ENCODE data around the gene ATP8B4.
A peak's percentile ranks its signal among the peaks of the same experiment; 100 is the strongest.
"Not testable (repeated sequence)": the region's sequence is repeated elsewhere in the genome, so short reads cannot be mapped to it uniquely, and the experiment has no call there.

ATP8B4 gene

GRCh38 chr15:50140098-50140497 is 21.1 kb upstream of the ATP8B4 start:
- no peak for DNase-seq

- DNase-seq: no peak
These were observed 19.4 kb upstream of the ATP8B4 start for GRCh38 chr15:50138391-50138790.

DNA sequence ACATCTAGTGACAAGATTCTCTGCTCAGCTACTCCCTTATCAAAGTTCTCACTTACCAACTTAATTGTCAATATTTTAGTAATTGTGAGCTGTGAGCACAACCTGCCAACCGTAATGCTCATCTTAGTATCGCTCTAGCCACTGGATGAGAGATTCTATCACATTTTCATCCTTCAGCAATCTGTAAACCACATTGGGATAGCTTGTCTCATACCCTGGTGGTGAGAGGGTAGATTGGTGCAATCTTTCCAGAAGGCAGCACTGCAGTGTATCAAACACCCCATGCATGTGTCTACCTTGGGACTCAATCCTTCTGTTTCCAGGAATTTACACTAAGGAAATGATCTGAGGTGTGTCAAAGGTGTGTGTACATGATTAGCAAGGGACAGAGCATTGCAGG is 18.9 kb upstream of the ATP8B4 start:
- no peak for DNase-seq

GRCh38 chr15:50137330-50137761 is 18.3 kb upstream of the ATP8B4 start:
- peak; percentile 66 for DNase-seq

DNA sequence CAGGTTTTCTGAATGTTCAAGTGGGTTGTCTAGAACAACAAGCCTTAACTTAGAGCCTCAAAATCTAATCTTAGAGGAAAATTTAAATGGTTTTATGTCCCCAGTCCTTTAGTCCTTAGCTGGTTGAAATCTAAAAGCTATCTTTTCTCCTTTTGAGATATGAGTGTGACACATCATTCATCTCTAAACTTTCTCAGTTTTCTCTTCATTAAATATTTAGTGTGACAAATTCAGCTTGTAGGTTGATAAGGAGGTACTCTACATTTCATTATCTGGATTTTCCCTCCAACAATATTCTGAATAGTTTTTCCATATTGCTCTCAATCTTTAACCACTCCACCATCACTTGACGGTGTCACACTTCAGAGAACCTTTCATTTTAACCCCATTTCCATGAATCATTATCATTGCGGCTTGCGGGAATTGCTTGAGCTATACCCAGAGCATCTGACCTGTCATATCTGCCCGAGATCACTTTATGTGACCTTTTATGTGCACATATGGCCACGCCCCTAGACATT is 16.1 kb upstream of the ATP8B4 start:
- peak; percentile 64 for DNase-seq

DNA sequence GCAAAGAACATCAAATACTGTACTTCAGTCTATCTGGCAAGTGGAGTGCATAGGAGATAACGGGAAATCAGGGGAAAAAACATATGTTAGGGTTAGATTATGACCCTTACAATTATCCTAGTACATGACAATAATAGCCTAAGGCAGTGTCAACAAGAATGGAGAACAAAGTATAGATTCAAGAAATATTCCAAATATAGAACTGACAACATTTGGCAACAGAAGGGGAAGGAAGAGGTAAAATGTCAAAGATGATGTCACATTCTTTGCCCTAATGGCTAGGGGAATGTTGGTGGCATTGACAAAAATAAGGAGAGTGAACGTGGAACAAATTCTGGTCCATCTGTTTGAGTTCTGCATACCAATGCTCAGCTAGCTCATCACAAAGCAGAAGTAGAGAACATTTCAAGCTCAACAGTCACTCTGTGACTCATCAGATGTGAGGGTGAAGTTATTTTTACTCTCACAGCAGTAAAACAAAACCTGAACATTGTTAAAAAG is 15.5 kb upstream of the ATP8B4 start:
- DNase-seq: no peak

DNA sequence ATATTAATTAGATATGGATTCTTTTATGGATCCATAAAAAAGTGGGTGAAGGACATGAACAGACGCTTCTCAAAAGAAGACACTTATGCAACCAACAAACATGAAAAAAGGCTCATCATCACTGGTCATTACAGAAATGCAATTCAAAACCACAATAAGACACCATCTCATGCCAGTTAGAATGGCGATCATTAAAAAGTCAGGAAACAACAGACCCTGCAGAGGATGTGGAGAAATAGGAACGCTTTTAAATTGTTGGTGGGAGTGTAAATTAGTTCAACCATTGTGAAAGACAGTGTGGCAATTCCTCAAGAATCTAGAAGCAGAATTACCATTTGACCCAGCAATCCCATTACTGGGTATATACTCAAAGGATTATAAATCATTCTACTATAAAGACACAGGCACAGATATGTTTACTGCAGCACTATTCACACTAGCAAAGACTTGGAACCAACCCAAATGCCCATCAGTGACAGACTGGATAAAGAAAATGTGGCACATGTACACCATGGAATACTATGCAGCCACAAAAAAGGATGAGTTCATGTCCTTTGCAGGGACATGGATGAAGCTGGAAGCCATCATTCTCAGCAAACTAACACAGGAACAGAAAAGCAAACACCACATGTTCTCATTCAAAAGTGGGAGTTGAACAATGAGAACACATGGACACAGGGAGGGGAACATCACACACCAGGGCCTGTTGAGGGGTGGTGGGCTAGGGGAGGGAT is 13.4 kb upstream of the ATP8B4 start:
- DNase-seq: not testable (repeated sequence)

- no peak for DNase-seq
These were observed 12.6 kb upstream of the ATP8B4 start for GRCh38 chr15:50131617-50132016.

DNA sequence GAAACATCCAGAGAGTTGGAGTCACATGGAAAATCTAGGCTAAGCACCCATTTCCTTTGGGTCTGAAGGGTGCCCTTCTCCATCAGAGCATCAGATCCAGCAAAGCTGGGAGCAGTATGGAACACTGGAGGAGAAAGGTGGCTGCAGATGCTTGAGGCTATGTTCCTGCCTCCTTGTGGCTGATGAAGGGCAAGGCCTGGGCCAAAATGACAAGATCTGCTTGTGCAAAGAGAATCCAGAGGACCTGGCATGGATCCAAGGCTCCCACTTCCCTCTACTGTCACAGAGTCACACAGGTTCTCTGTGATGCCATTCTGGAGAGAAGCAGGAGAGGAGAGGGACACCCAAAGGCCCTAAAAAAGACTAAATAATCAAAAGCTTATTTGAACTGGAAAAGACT is 9.2 kb upstream of the ATP8B4 start:
- no peak for DNase-seq

GRCh38 chr15:50127255-50127777 is 8.3 kb upstream of the ATP8B4 start:
- no peak for DNase-seq

- no peak for DNase-seq
These were observed 7.0 kb upstream of the ATP8B4 start for GRCh38 chr15:50126072-50126471.

DNA sequence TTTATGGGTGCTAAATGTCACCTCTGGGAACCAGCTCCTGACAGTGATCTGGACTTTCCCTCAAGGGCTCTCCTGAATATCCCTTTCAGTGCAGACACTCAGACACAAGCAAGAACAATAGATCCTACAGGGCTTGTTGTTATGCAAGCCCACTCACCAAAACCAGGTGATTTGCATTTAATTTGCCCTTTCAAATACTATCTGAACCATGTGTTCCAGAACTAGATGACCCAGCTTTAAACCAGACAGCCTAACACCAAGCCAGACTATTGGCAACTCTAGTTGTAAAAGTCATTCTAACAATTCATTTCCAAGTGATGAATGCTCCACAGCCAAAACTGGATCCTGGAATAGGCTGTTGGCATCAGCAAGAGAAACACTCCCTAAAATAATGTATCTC is 5.6 kb upstream of the ATP8B4 start:
- DNase-seq: no peak

- no peak for DNase-seq
These were observed 5.0 kb upstream of the ATP8B4 start for GRCh38 chr15:50123861-50124557.

- no peak for DNase-seq
These were observed 1.7 kb upstream of the ATP8B4 start for GRCh38 chr15:50120729-50121128.

GRCh38 chr15:50117431-50118027 is 1.5 kb downstream of the ATP8B4 start:
- no peak for DNase-seq

DNA sequence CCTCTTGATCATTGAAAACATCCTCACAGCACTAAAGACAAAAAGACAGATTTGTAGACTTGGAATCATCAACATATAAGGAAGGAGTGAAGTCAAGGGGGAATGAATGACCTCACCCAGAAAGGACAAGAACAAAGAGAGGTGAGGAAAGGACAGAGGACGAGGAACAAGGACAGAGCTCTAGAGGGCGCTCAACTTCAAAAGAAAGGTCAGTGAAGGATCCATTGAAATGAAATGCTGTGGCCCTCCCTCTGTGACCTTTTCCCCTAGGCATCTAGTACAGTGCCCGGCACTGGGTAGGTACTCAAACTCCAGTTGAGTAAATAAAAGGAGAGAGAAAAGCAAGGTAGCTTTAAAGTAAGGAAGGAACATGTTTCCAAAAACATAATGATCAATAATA is 2.6 kb downstream of the ATP8B4 start:
- peak; percentile 24 for DNase-seq

DNA sequence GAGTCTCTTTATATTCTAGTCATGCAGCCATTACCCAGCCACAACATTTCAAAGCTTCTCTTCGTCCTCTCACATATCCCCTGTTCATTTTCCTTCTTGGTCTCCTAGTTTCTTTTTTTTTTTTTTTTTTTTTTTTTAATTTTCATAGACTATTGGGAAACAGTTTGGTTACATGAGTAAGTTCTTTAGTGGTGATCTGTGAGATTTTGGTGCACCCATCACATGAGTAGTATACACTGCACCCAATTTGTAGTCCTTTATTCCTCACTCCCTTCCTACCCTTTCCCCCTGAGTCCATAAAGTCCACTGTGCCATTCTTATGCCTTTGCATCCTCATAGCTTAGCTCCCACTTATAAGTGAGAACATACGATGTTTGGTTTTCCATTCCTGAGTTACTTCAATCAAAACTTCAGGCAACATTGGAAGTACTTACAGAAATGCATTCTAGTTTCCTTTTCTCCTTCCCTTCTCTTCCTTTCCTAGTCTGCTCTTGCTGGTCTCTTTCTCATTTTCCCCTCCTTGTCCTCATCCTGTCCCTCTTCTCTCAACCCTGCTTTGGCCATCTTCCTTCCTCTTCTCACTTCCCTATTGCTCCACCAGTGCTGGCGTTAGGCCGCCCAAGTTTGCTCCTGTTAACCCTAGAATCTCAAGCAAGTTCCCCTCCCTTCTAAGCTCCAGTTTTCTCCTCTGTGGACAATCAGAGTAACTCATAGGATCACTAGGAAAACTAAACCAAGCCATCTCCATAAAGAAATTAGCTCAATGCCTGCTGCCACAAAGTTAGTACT is 4.8 kb downstream of the ATP8B4 start:
- DNase-seq: no peak

DNA sequence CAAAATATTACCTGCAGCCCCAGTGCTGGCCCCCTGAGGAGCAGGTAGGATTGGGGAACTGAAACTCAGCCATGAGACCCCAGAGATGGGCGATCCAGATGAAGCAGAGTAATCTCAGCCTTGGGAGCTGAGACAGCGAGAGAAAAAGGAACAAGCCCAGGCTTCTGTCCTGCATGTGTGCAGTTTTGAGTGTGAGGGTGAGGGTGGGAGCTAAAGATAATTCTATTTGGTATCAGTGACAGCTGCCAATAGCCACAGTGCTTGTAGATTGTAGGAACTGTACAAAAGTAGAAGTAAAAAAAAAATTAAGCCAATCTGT is 5.9 kb downstream of the ATP8B4 start:
- no peak for DNase-seq

- DNase-seq: no peak
These were observed 6.4 kb downstream of the ATP8B4 start for GRCh38 chr15:50112488-50113186.

DNA sequence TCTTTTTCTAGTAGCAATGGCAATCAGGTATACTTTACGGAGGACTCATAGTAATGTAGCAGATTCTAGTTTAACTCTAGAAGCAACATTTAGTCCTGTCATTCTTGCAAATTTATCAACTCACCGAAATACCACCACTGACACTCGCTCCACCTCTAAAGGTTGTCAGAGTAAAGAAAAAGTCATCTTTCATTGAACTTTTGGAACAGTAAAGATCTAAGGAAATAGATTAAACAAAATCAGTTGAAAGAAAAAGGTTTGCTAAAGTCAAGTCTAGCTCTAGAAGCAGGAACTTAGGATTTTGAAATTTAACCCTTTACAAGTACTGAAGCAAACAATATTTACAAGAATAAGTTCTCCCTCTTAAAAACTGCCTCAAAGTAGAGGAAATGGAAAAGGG is 8.7 kb downstream of the ATP8B4 start:
- no peak for DNase-seq

DNA sequence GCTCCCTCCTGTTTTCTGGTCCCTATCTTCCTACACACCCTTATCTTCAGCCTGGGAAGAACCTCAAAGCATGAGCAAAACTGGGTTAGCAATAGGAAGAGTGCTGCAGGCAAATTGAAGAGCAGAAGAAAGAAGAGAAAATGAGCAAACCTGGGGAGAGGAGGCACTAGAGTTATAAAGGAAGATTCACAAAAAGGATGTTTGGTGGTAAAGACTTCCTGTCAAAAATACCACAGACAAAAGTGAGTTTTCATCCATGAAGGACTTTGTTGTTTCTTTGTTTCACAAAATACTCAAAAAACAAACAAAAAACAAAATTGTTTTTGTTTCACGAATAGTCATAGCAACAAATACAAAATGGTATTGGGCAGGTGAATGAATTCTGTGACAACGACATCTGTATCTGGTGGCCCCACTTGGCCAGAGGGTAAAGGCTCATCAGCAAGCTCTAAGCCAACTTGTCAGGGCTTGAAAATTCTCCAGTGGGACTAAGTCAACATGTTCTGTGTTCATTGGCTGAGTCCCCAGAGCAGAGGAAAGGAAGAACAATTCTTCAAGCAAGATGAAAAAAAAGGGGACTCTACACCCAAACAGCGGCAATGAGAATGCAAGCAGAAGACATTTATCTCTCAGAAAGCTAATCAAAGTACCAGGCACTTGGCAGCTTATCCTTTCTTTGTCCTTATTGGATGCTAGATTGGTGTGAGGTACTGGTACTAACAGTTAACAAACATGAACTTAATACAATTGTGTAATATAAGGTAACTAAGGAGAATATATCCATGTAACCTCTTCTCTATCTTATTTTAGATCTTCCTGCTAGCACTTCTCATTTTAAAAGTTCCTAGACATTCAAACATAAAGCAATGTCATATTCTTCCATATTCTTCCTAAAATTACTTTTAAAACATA is 9.7 kb downstream of the ATP8B4 start:
- no peak for DNase-seq
